GM21737 (cell line): Measurements from ENCODE around the gene CPAMD8.

Experiments used
- ATAC-seq: cut with Tn5 transposase; IDR thresholded peaks from one replicate; pipeline ENCODE4 v1.9.1; 2021; ENCODE audit warnings: mild to moderate bottlenecking, moderate library complexity; ENCODE audit not compliant: unreplicated experiment

Gene CPAMD8

GRCh38 chr19:17026706-17027534 lies at the start of gene CPAMD8:
TSS of gene CPAMD8 (minus strand) at chr19:17026810. CDS start at chr19:17026642, 168 bp downstream.
- no peak for ATAC-seq

GRCh38 chr19:17075864-17076542 lies 49.4 kb upstream of the CPAMD8 start:
- no peak for ATAC-seq

- ATAC-seq = peak; percentile 65
Measured at GRCh38 chr19:17075035-17075863, 48.6 kb upstream of the CPAMD8 start, which contains the start of the genes HAUS8 and MYO9B. TSS of gene HAUS8 (minus strand) at chr19:17075452. CDS start at chr19:17075422, 30 bp downstream. TSS of gene MYO9B (plus strand) at chr19:17075777. CDS start at chr19:17101718, 25,941 bp downstream.

GRCh38 chr19:17074634-17075034 lies 48.0 kb upstream of the CPAMD8 start:
- ATAC-seq = no peak

- ATAC-seq = no peak
Measured at GRCh38 chr19:17073869-17074633, 47.4 kb upstream of the CPAMD8 start.

- ATAC-seq = no peak
Measured at GRCh38 chr19:17070912-17071311, 44.3 kb upstream of the CPAMD8 start.

GRCh38 chr19:17070421-17070820 lies 43.8 kb upstream of the CPAMD8 start:
- ATAC-seq = no peak

GRCh38 chr19:17069193-17069592 lies 42.6 kb upstream of the CPAMD8 start:
- no peak for ATAC-seq

- no peak for ATAC-seq
Measured at GRCh38 chr19:17063428-17063827, 36.8 kb upstream of the CPAMD8 start.

GRCh38 chr19:17061691-17062090 lies 35.1 kb upstream of the CPAMD8 start:
- ATAC-seq = no peak

GRCh38 chr19:17061205-17061604 lies 34.6 kb upstream of the CPAMD8 start:
- ATAC-seq = no peak

- ATAC-seq = no peak
Measured at GRCh38 chr19:17060802-17061201, 34.2 kb upstream of the CPAMD8 start.

- no peak for ATAC-seq
Measured at GRCh38 chr19:17058236-17058635, 31.6 kb upstream of the CPAMD8 start.

GRCh38 chr19:17055636-17056035 lies 29.0 kb upstream of the CPAMD8 start:
- no peak for ATAC-seq

- no peak for ATAC-seq
Measured at GRCh38 chr19:17054746-17055145, 28.1 kb upstream of the CPAMD8 start.

- ATAC-seq = no peak
Measured at GRCh38 chr19:17052439-17052838, 25.8 kb upstream of the CPAMD8 start.

GRCh38 chr19:17049711-17050280 lies 23.2 kb upstream of the CPAMD8 start:
- ATAC-seq = no peak

- ATAC-seq = no peak
Measured at GRCh38 chr19:17048885-17049453, 22.4 kb upstream of the CPAMD8 start.

GRCh38 chr19:17045907-17046502 lies 19.4 kb upstream of the CPAMD8 start:
- ATAC-seq = no peak
